B cell (primary cell): Measurements from ENCODE around the gene INSRR. TPM values are rescaled to one million over a fixed set of nuclear protein-coding genes. Genes with fewer than 3 reads are reported as not detected.

ENCODE experiments used
- ATAC-seq: fragments of 200-7000 bp; cut with Tn5 transposase; one replicate; pipeline ENCODE4 v1.10.0; 2021; ENCODE audit warnings: low read depth, mild to moderate bottlenecking, moderate number of reproducible peaks, moderate library complexity
- CTCF ChIA-PET: fragments of 350-600 bp; sonication (Branson Sonifier 250); formaldehyde crosslinking; loops from one replicate; lab custom pipeline; 2021; ENCODE audit warnings: antibody characterized with exemption, inconsistent platforms; lab: Charles Lee
- POLR2A ChIA-PET: fragments of 350-600 bp; sonication (Branson Sonifier 250); formaldehyde crosslinking; loops from one replicate; lab custom pipeline; 2021; ENCODE audit warnings: antibody characterized with exemption; lab: Charles Lee
- DNase-seq: peaks from one replicate; pipeline ENCODE4 v3.0.0; 2013
- H2AFZ ChIP-seq: 2 replicates; pipeline ENCODE4 v1.6.1; 2012; ENCODE audit warnings: mild to moderate bottlenecking, low read depth, low read length; ENCODE audit not compliant: insufficient read depth, poor library complexity, severe bottlenecking
- H3K27ac ChIP-seq, 2 donors: 1 replicate in 1 of 2; 2 replicates in 1 of 2; pipeline ENCODE4 v1.5.1; 2012 to 2013; ENCODE audit warnings: low read length in 2 of 2, mild to moderate bottlenecking in 2 of 2, moderate library complexity in 1 of 2
- H3K27me3 ChIP-seq, 4 experiments: fragments of 200-600 bp in 1 of 4; sonication (generic) in 1 of 4; replicated peaks in 1 of 4; 1 replicate in 2 of 4; 2 replicates in 2 of 4; pipeline versions ENCODE4 v1.6.1 to v1.7.0; 2013 to 2016; ENCODE audit warnings: low read length in 3 of 4, mild to moderate bottlenecking in 2 of 4, mixed read lengths in 1 of 4, moderate library complexity in 1 of 4; ENCODE audit not compliant: insufficient read depth in 4 of 4, control insufficient read depth in 3 of 4; ENCODE audit errors: control extremely low read depth in 1 of 4
- H3K36me3 ChIP-seq, 2 experiments: replicated peaks in 1 of 2; 1 replicate in 1 of 2; 2 replicates in 1 of 2; pipeline versions ENCODE4 v1.6.1 to v1.7.1; 2013; ENCODE audit warnings: low read length in 1 of 2; ENCODE audit not compliant: insufficient read depth in 2 of 2, control insufficient read depth in 1 of 2; ENCODE audit errors: control extremely low read depth in 1 of 2, extremely low read depth in 1 of 2
- H3K4me1 ChIP-seq, 2 donors: fragments of 200-600 bp in 1 of 2; sonication (generic) in 1 of 2; 1 replicate in 1 of 2; 2 replicates in 1 of 2; pipeline versions ENCODE4 v1.5.1 to v1.6.1; 2013 to 2017; ENCODE audit warnings: low read length in 2 of 2; ENCODE audit not compliant: control insufficient read depth in 2 of 2, insufficient read depth in 2 of 2
- H3K4me2 ChIP-seq: replicated peaks from 2 replicates; pipeline ENCODE3; 2012; ENCODE audit warnings: mild to moderate bottlenecking, low read depth, low read length; ENCODE audit not compliant: poor library complexity, severe bottlenecking
- H3K4me3 ChIP-seq, 5 experiments: fragments of 200-600 bp in 1 of 5; sonication (generic) in 1 of 5; 1 replicate in 3 of 5; 2 replicates in 2 of 5; pipeline versions ENCODE4 v1.5.1 to v1.7.0; 2011 to 2016; ENCODE audit warnings: low read length in 4 of 5, mild to moderate bottlenecking in 4 of 5, low read depth in 2 of 5, control low read depth in 1 of 5, moderate library complexity in 1 of 5; ENCODE audit not compliant: insufficient read depth in 1 of 5; ENCODE audit errors: control extremely low read depth in 1 of 5, extremely low read depth in 1 of 5
- H3K79me2 ChIP-seq: fragments of 200-600 bp; sonication (generic); one replicate; pipeline ENCODE4 v1.6.0; 2016; ENCODE audit warnings: low read length; ENCODE audit not compliant: control insufficient read depth, insufficient read depth
- H3K9ac ChIP-seq: fragments of 200-600 bp; sonication (generic); 2 replicates; pipeline ENCODE4 v1.6.1; 2017; ENCODE audit warnings: mild to moderate bottlenecking, low read length, moderate library complexity
- H3K9me3 ChIP-seq, 3 donors: one replicate each; pipeline versions ENCODE4 v1.6.1 to v1.7.1; 2013; ENCODE audit warnings: low read length in 2 of 3; ENCODE audit not compliant: control insufficient read depth in 2 of 3, insufficient read depth in 1 of 3; ENCODE audit errors: control extremely low read depth in 1 of 3
- H4K20me1 ChIP-seq: 2 replicates; pipeline ENCODE4 v1.6.0; 2012; ENCODE audit warnings: mild to moderate bottlenecking, low read length; ENCODE audit not compliant: insufficient read depth, control insufficient read depth, poor library complexity, severe bottlenecking
- H3K27ac Mint-ChIP-seq: one replicate; pipeline ENCODE4 v1.8.0; 2021; ENCODE audit warnings: mixed read lengths
- H3K27me3 Mint-ChIP-seq: one replicate; pipeline ENCODE4 v1.8.0; 2021; ENCODE audit warnings: mixed read lengths
- H3K4me1 Mint-ChIP-seq: one replicate; pipeline ENCODE4 v1.8.0; 2021; ENCODE audit warnings: mixed read lengths
- H3K4me3 Mint-ChIP-seq: one replicate; pipeline ENCODE4 v1.8.0; 2021; ENCODE audit warnings: mixed read lengths
- H3K9me3 Mint-ChIP-seq: one replicate; pipeline ENCODE4 v1.8.0; 2022; ENCODE audit warnings: mixed read lengths; ENCODE audit not compliant: insufficient read depth
- EZH2 ChIP-seq: IDR thresholded peaks from 2 replicates; pipeline ENCODE4 v1.6.1; 2012; ENCODE audit warnings: borderline replicate concordance, low read depth, mild to moderate bottlenecking, moderate library complexity, low read length; ENCODE audit not compliant: insufficient read depth, poor library complexity, severe bottlenecking
- WGBS: methylation state at CpG from one replicate; pipeline ENCODE4 v1.1.5; 2013; ENCODE audit warnings: missing lambda C conversion rate; ENCODE audit not compliant: insufficient coverage; 5-methylcytosine and 5-hydroxymethylcytosine counted together
- intact Hi-C: fragments of 100-400 bp; cut with micrococcal nuclease; formaldehyde crosslinking; loops from one replicate; pipeline ENCODE4 v1.10.0; 2022
- polyA plus RNA-seq: library from polyadenylated mRNA; depleted of rRNA; stranded (reverse); fragments of >200 nt; gene quantifications from 2 replicates; pipeline ENCODE4 v1.2.3, GENCODE V29; 2012
- total RNA-seq, 2 donors: library from RNA; stranded (reverse); fragments of 120-200 nt in 1 of 2; gene quantifications; 1 replicate in 1 of 2; 2 replicates in 1 of 2; pipeline versions ENCODE4 v1.2.3 to v1.2.4, GENCODE V29; 2013 to 2022
- TF ChIP-seq, protein P1 (sequence below): fragments of 200-600 bp; IDR thresholded peaks from one replicate; pipeline ENCODE4 v1.8.0; 2022; ENCODE audit warnings: antibody characterized with exemption, mild to moderate bottlenecking

Gene INSRR
- total and polyA plus RNA-seq, 2 donors (not counting 1 experiment from before 2014, with no cell fraction given), result not detected

DNA sequence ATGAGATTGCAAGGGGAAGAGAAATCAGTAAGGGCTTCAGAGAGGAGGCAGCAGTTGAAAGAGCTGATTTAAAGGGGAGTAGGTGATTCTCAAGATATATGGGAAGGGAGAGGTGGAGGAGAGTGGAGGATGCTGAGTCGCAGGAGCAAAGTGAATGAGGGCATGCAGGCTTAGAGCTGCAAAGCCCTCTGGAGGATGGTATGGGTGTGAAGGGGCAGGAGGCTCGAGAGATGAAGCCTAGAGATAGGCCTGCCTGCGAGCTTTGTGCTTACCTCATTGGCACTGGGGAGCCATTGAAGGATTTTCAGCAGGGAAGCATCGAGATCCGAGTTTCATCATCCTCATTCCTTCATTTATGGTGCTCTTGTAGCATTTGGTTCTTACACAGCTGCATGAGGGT lies 26.5 kb downstream of the INSRR start:
- Mint-ChIP-seq H3K27me3 (peaks cover 46% of the 10 kb centered on the region), H3K4me3 (no peak overlapping the region), H3K4me1 (no peaks in the 10 kb centered on the region), H3K9me3 (no peaks in the 10 kb centered on the region), H3K27ac (no peak overlapping the region)
- WGBS, result 86% methylated on average over 5 of the region's 5 CpGs
- intact Hi-C loops, result no loop called here
- Histone ChIP-seq H4K20me1 (no peaks in the 10 kb centered on the region), H3K4me3 (no peak overlapping the region), H3K9ac (no peak overlapping the region), H3K4me2 (no peak overlapping the region), H3K9me3 (no peaks in the 10 kb centered on the region), H3K4me1 (no peaks in the 10 kb centered on the region), H3K79me2 (no peaks in the 10 kb centered on the region), H2AFZ (no peak overlapping the region), H3K27me3 (peaks cover 0 to 19% (median 4%) of the 10 kb centered on the region in 4 experiments), H3K27ac (no peak overlapping the region), H3K36me3 (no peaks in the 10 kb centered on the region)
- POLR2A ChIA-PET, result no interaction called here
- no peak for ATAC-seq
- no peak for TF ChIP-seq EZH2
- TF ChIP-seq, protein P1, sequence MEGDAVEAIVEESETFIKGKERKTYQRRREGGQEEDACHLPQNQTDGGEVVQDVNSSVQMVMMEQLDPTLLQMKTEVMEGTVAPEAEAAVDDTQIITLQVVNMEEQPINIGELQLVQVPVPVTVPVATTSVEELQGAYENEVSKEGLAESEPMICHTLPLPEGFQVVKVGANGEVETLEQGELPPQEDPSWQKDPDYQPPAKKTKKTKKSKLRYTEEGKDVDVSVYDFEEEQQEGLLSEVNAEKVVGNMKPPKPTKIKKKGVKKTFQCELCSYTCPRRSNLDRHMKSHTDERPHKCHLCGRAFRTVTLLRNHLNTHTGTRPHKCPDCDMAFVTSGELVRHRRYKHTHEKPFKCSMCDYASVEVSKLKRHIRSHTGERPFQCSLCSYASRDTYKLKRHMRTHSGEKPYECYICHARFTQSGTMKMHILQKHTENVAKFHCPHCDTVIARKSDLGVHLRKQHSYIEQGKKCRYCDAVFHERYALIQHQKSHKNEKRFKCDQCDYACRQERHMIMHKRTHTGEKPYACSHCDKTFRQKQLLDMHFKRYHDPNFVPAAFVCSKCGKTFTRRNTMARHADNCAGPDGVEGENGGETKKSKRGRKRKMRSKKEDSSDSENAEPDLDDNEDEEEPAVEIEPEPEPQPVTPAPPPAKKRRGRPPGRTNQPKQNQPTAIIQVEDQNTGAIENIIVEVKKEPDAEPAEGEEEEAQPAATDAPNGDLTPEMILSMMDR, result no peak
- no peak for DNase-seq
- CTCF ChIA-PET, result no interaction called here

DNA sequence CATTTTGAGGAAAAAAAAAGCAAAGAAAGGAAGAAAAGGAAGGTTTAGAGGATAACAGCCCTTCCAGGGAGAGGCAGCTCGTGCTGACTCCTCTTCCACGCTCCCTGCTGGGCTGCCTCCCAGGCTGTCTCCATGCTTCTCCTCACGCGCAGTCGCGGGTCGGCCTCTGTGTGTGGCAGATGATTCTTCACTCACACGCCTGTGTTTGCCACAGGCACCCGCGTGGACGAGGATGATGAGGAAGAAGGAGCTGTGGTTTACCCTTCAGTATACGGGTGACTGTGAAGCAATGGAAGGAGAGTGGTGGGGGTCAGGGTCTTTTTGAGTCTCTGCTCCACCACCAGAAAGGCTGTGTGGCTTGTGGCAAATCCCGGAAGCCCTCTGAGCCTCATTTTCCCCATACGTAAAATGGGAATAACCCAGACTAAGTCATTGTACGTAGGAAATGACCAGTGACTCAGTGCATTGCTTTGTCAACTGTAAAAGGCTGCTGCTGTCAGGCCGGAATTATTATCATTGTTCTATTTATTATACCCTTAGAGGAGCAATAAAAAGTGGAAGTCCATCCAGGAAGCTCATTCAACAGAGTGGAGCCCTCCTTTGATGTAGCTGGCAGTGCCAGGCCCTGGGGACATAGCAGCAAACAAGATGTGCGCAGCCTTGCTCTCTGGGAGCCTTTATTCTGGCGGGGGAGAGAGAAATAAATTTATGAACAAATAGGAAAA lies 30.4 kb downstream of the INSRR start:
- Mint-ChIP-seq H3K4me3 (no peak overlapping the region), H3K4me1 (no peaks in the 10 kb centered on the region), H3K9me3 (no peaks in the 10 kb centered on the region), H3K27me3 (peaks cover 41% of the 10 kb centered on the region), H3K27ac (no peak overlapping the region)
- no peak overlapping the region for H2AFZ ChIP-seq
- CTCF ChIA-PET, result interaction anchor here (1.4 to 1.5 kb wide), 2 partner anchors 9 to 103 kb away, joined by 4 to 7 read pairs; no protein-coding TSS in a partner anchor
- no peaks in the 10 kb centered on the region for H4K20me1 ChIP-seq
- ATAC-seq (no peak), DNase-seq (no peak)
- no peak overlapping the region for H3K9ac ChIP-seq
- no peak overlapping the region for H3K27ac ChIP-seq
- intact Hi-C loops, result no loop called here
- H3K9me3 ChIP-seq, result no peaks in the 10 kb centered on the region
- peaks cover 0 to 14% (median 4%) of the 10 kb centered on the region in 4 experiments for H3K27me3 ChIP-seq
- H3K79me2 ChIP-seq, result no peaks in the 10 kb centered on the region
- no peaks in the 10 kb centered on the region for H3K36me3 ChIP-seq
- no peaks in the 10 kb centered on the region for H3K4me1 ChIP-seq
- no peak overlapping the region for H3K4me3 ChIP-seq
- POLR2A ChIA-PET, result no interaction called here
- TF ChIP-seq EZH2, result no peak
- TF ChIP-seq, protein P1, result no peak
- WGBS, result 93% methylated on average over 11 of the region's 18 CpGs
- H3K4me2 ChIP-seq, result no peak overlapping the region
